OCI-M1 (cell line): ENCODE measurements around the gene KDM5A.

Experiments used
- DNase-seq: peaks from one replicate; lab custom pipeline; 2025; lab: John Stamatoyannopoulos, UW

Gene KDM5A

GRCh38 chr12:272942-273341, 116.2 kb downstream of the KDM5A start:
- DNase-seq = no peak

GRCh38 chr12:271161-271560, 118.0 kb downstream of the KDM5A start:
- DNase-seq = no peak

DNA sequence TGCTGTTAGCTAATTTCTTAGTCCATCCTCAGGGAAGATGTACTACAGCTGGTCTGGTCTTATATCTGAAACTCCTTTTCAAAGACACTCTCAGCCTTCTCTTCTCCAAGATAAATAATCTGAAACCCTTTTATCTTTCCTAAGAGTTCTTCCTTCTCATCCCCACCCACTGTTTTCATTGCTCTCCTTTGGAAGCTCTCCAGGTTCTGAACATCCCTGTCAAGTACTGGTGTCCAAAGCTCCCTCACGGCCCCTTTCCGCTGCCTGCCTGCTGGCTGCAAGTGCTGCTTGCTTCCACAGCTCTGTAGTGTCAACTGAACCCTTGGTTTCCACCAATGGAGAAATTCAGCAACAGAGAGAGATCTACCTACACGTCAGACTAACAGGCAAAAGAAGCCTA, 119.9 kb downstream of the KDM5A start:
- DNase-seq = no peak

GRCh38 chr12:268483-268840, 120.7 kb downstream of the KDM5A start:
- no peak for DNase-seq

DNA sequence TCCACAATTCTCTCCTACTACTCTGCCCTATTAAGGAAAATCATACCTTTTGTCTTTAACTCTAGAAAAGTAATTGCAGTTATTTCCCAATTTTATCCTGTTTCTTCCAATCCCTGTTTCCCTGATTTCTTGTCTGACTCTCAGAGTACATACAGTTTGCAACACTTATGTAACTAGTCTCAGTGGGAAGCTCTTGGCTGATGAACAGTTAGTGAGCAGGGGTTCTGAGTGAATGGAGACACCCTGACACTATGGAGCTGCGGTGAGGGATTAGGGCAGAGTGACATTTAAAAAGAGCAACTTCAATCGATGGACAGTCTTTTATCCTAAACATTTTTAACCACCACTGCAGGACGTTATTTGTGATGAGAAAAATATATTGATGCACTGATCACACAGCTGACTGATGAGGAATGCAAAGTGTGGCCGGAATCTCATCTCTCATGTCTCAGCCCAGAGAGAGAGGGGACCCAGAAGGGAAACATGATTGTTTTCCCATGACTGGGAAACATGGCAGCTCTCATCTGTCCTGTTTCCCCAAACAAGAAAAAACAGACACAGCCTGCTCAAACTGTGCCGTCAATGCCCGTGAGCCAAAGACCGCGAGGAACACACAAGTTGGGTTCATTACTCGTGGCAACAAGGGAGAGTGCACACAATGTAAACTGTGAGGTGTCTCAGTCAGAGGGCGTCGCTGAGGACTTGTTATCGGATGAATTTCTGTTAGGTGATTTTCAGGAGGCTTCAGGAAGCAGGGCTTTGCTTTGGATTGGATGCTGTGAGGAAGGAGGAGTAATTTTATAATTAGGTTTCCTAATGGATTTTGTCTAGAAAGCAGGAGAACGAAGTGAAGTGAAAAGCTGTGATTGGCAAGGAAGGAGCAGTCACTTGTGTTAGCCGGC, 121.3 kb downstream of the KDM5A start:
- DNase-seq = no peak

- no peak for DNase-seq
These were observed 124.0 kb downstream of the KDM5A start for GRCh38 chr12:265096-265495.

DNA sequence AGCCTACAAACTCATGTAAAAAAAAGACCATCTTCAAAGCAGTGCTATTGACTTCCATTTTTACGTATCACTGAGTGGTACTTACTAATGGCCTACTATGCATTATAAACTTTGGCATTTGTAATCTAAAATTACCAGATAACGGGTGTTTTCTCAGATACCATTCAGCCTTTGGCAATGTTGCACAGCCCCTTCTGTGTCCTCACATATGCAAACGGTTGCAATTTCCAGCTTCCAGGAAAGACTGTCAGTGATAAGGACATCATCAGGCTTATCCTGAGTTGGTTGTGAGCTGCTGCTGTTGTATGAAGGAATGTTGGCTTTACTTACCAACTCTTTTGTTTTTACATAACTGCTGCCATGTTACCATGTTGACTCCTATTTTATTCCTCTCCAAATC, 124.9 kb downstream of the KDM5A start:
- DNase-seq = peak; percentile 46

GRCh38 chr12:263574-263973, 125.5 kb downstream of the KDM5A start:
- DNase-seq = no peak

DNA sequence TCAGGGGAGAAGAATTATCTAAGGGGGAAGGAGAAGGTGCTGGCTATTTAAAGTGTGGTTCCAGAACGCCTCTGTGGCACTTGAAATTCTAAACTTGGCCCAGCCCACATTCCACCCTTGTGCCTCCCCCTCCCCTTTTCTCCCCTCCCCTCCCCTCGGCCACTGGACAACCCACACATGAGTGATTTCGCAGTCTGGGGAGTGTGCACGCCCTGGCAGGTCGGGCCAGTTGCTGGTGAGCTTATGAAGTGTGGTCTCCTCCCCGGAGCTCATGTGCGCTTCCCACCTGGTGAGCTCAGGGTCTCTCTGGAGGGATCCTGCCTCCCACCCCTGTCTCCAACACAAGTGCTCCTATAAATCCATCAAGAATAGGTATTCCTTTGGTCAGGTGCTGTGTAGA, 126.3 kb downstream of the KDM5A start, which contains the start of gene SLC6A13:
SLC6A13 (minus strand) TSS at position 20 of the 400 bp plus-strand sequence. CDS start 2,784 bp downstream, outside the sequence.
- DNase-seq = no peak

- DNase-seq = no peak
These were observed 127.0 kb downstream of the KDM5A start for GRCh38 chr12:262113-262512.

- DNase-seq = no peak
These were observed 131.4 kb downstream of the KDM5A start for GRCh38 chr12:257521-258321.

- DNase-seq = peak; percentile 37
These were observed 132.2 kb downstream of the KDM5A start for GRCh38 chr12:256958-257357.

DNA sequence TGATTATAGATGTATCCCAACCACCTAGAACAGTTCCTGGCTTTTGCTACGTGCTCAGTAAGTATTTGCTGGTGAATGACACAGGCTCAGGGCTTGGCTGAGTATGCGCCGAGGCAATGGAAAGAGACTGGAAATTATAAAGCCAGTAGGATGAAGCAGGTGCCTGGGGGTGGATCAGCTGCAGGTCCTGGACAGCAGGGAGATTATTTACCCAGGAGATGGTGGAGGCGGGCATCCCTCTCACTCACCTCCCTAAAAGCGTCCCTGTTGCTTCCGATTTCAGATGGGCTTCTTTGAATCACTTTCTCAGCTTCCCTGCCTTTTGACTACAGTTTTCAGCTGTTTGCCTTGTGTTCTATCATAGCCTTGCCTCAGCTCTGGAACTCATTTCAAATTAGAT, 132.9 kb downstream of the KDM5A start:
- DNase-seq = no peak

DNA sequence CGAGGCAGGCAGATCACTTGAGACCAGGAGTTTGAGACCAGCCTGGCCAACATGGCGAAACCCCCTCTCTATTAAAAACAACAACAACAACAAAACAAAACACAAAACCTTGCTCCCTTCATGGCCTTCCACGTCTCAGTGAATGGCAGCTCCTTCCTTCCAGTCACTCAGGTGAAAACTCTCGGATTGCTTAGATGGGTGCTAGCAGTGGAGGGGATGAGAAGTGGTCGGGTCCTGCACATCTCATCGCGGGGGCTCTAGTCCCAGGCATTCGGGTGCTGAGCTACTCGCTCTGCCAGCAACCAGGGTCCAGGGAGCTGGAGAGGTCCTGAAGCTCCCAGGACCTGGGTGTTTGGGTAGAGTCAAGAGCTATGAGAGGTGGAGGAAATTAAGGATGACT, 134.2 kb downstream of the KDM5A start:
- DNase-seq = no peak

- DNase-seq = no peak
These were observed 135.1 kb downstream of the KDM5A start for GRCh38 chr12:254039-254438.

DNA sequence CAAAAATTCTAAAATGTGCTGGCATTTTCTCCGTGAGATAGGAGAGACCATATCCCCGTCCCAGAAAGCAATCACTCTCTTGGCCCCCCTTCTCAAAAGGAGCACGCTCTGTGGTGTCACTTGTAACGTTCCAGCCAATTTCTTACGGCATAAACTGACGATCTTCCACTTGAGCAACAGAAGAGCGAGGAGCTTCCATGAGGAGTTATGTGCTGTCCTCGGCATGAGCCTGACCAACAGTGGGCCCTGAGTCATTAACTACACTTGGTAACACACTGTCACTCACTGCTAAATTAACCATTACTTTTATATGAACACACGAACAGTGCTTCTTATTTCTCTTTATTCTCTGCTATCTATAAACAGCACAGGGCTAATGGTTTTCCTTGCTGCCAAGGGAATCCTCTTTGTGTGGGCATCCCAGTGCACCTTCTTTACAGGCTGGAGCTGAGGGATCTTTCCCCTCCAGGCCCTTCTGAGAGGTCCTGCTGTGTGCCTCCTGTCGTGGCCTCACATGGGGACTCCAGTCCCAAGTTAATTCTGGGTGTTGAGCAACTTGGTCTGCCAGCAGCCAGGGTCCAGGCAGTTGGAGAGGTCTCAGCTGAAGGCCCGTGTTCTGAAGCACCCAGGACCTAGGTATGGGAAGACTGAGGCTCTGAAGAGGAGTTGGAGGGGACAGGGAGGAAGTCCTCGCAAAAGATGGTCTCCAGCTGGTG, 135.8 kb downstream of the KDM5A start:
- no peak for DNase-seq

DNA sequence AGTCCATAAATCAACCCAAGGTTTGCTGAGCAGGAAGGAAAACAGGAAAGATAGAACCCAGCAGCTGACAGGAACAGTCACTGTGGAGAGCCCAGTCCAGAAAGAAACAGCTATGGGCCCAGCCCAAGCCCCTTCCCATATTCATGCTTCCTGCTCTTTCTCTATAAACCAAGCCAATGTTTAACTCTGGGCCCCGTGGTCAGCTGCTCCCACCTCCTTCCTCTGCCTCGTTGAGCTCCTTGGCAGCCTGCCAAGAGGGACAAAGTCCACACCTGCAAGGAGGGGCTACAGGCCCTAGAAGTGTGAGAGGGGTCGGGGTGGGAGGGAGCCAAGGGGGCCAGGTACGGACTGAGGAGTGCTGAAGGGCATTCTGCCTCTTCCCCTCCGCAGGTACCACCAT, 136.5 kb downstream of the KDM5A start:
- no peak for DNase-seq

GRCh38 chr12:247271-247670, 141.8 kb downstream of the KDM5A start:
- DNase-seq = peak; percentile 80

DNA sequence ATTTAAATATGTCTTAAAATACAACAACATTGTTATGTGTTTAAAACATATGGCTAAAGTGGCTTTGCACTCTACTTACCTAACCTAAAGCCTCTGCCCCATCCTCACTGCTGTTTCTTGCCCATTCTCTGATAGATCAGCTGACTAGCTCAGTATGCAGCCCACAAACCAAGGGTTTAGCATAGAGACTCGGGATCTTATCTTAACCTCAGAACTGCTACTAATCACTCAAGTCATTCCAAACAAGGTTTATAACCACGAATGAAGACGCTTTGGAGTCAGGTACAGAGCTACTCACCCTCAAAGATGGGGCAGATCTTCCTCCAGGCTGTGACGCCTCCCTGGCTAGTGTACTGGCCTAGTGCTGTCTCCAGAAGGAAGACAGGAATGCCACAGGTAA, 145.7 kb downstream of the KDM5A start:
- DNase-seq = peak; percentile 28

DNA sequence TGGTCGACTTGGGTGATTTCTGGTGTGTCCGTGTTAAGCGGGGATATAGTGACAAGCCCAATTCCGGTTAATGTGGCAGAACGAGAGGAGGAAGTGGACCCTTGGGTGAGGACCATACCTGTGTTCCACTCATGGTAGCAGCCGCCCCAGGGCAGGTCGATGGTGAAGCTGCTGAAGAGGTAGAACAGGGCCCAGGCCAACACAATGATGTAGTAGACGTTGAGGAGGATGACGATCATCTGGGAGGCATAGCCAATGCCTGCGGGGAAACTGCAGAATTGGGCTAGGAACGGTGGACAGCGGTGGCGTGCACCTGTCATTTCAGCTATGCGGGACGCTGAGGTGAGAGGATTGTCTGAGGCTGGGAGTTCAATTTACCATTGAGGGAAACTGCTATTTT, 146.6 kb downstream of the KDM5A start:
- no peak for DNase-seq

DNA sequence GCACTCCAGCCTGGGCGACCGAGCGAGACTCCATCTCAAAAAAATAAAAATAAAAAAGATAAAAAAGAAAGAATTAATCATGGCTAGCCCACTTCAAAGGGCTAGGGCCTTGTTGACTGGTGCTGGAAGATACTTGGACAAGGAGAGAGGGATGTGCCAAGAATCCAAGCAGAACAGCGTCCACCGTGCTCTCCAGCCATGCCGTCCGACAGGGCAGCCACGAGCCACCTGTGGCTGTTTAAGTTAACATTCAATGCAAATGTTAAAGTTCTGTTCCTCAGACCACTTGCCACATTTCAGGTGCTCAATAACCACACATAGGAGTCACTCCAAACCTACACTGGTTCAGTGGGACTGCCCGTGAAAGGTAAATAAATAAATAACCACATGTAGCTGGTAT, 147.9 kb downstream of the KDM5A start:
- DNase-seq = no peak

DNA sequence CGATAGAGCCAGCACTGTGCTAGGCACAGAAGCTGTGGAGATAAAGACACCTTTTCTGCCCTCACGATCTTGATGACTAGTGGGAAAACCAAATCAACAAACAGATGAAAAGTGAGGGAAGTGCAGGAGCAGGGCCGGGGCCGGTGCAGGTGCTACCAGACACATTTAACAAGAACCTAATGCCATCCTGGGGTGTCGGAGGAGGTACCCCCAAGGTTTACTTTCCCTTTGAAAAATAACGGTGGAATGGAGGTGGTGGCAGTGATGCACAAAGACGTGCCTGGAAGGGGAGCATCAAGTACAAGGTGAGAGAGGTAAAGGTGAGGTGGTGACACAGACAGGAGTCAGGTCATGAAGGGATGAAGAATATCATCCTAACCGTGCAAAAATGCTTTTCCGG, 148.6 kb downstream of the KDM5A start:
- DNase-seq = no peak
